PFSK-1 (cell line): ENCODE results near the gene FBXL7.

Experiments used
- POLR2AphosphoS5 ChIP-seq: IDR thresholded peaks from 2 replicates; pipeline ENCODE4 v1.6.1; 2012; ENCODE audit warnings: low read depth, mild to moderate bottlenecking, control low read depth, low read length, moderate library complexity
- REST ChIP-seq, 2 experiments: IDR thresholded peaks; 2 replicates each; pipeline versions ENCODE4 v1.6.1 to v1.8.0; 2011 to 2012; ENCODE audit warnings: low read depth in 2 of 2, low read length in 2 of 2, control low read depth in 1 of 2, inconsistent platforms in 1 of 2, mild to moderate bottlenecking in 1 of 2, moderate library complexity in 1 of 2; ENCODE audit not compliant: insufficient read depth in 1 of 2
- TAF1 ChIP-seq: IDR thresholded peaks from 2 replicates; pipeline ENCODE4 v1.6.1; 2012; ENCODE audit warnings: low read length, control low read depth, borderline replicate concordance; ENCODE audit not compliant: insufficient read depth

- TF ChIP-seq POLR2AphosphoS5: no peak
- TF ChIP-seq TAF1: no peak
- no peak for TF ChIP-seq REST (IDR thresholded peaks at IDR 0.05; ENCODE audit: insufficient read depth in 1 of 2, low read depth in 2 of 2, low read length in 2 of 2)
These were observed 98.4 kb downstream of the FBXL7 start for GRCh38 chr5:15598294-15598902.
